Activated gamma-delta T cell (primary cell): ENCODE data around the gene ARHGAP10.

ENCODE experiments used
- DNase-seq: peaks from one replicate; lab custom pipeline; 2025; lab: John Stamatoyannopoulos, UW

ARHGAP10 gene

GRCh38 chr4:147950261-147950660 is 218.4 kb downstream of the ARHGAP10 start:
- DNase-seq: no peak

GRCh38 chr4:147950841-147951240 is 219.0 kb downstream of the ARHGAP10 start:
- no peak for DNase-seq

- no peak for DNase-seq
Measured at GRCh38 chr4:147954850-147955249, 223.0 kb downstream of the ARHGAP10 start.

- DNase-seq: no peak
Measured at GRCh38 chr4:147955827-147956558, 224.1 kb downstream of the ARHGAP10 start.

- DNase-seq: no peak
Measured at GRCh38 chr4:147957446-147957845, 225.6 kb downstream of the ARHGAP10 start.

GRCh38 chr4:147958057-147958456 is 226.2 kb downstream of the ARHGAP10 start:
- no peak for DNase-seq

- DNase-seq: no peak
Measured at GRCh38 chr4:147958489-147959065, 226.7 kb downstream of the ARHGAP10 start.

- DNase-seq: no peak
Measured at GRCh38 chr4:147960971-147961370, 229.1 kb downstream of the ARHGAP10 start.

GRCh38 chr4:147963839-147964238 is 232.0 kb downstream of the ARHGAP10 start:
- DNase-seq: no peak

GRCh38 chr4:147964266-147964880 is 232.5 kb downstream of the ARHGAP10 start:
- DNase-seq: no peak

GRCh38 chr4:147965056-147965455 is 233.2 kb downstream of the ARHGAP10 start:
- no peak for DNase-seq

- DNase-seq: no peak
Measured at GRCh38 chr4:147965873-147966272, 234.0 kb downstream of the ARHGAP10 start.

- DNase-seq: no peak
Measured at GRCh38 chr4:147968641-147969040, 236.8 kb downstream of the ARHGAP10 start.

GRCh38 chr4:147969573-147970385 is 237.9 kb downstream of the ARHGAP10 start:
- no peak for DNase-seq

- DNase-seq: no peak
Measured at GRCh38 chr4:147971116-147971515, 239.2 kb downstream of the ARHGAP10 start.

GRCh38 chr4:147975325-147975724 is 243.4 kb downstream of the ARHGAP10 start:
- DNase-seq: no peak

GRCh38 chr4:147975933-147976928 is 244.3 kb downstream of the ARHGAP10 start:
- DNase-seq: no peak

- no peak for DNase-seq
Measured at GRCh38 chr4:147980586-147980985, 248.7 kb downstream of the ARHGAP10 start.

GRCh38 chr4:147981305-147981704 is 249.4 kb downstream of the ARHGAP10 start:
- DNase-seq: no peak

GRCh38 chr4:147984065-147984777 is 252.3 kb downstream of the ARHGAP10 start:
- no peak for DNase-seq

GRCh38 chr4:147984778-147985138 is 252.9 kb downstream of the ARHGAP10 start:
- no peak for DNase-seq
